GM19023 (cell line): Measurements from ENCODE around the gene STARD9.
"Not testable (repeated sequence)": the region's sequence is repeated elsewhere in the genome, so short reads cannot be mapped to it uniquely, and the experiment has no call there.

Experiments used
- ATAC-seq: cut with Tn5 transposase; IDR thresholded peaks from one replicate; pipeline ENCODE4 v1.9.1; 2021; ENCODE audit warnings: mild to moderate bottlenecking, moderate library complexity; ENCODE audit not compliant: unreplicated experiment

The STARD9 gene

GRCh38 chr15:42575188-42576039 is at the start of gene STARD9:
Gene STARD9 (plus strand): TSS chr15:42575606. CDS start chr15:42575716, 110 bp downstream.
- peak; percentile 89 for ATAC-seq

- no peak for ATAC-seq
Observed at GRCh38 chr15:42528970-42529369, 46.4 kb upstream of the STARD9 start.

GRCh38 chr15:42533246-42533645 is 42.2 kb upstream of the STARD9 start:
- no peak for ATAC-seq

- ATAC-seq, result no peak
Observed at GRCh38 chr15:42544853-42545629, 30.4 kb upstream of the STARD9 start.

GRCh38 chr15:42547918-42548248 is 27.5 kb upstream of the STARD9 start:
- no peak for ATAC-seq

- peak; percentile 84 for ATAC-seq
Observed at GRCh38 chr15:42548249-42549031, 27.0 kb upstream of the STARD9 start, which contains the start of the genes HAUS2 and LRRC57. Gene HAUS2 (plus strand): TSS chr15:42548838. CDS start chr15:42548873, 35 bp downstream. Gene LRRC57 (minus strand): TSS chr15:42548793. CDS start chr15:42548434, 359 bp downstream.

GRCh38 chr15:42549032-42549491 is 26.3 kb upstream of the STARD9 start:
- peak; percentile 36 for ATAC-seq

- no peak for ATAC-seq
Observed at GRCh38 chr15:42549741-42550392, 25.5 kb upstream of the STARD9 start.

GRCh38 chr15:42553554-42553953 is 21.9 kb upstream of the STARD9 start:
- no peak for ATAC-seq

- ATAC-seq, result not testable (repeated sequence)
Observed at GRCh38 chr15:42556550-42557207, 18.7 kb upstream of the STARD9 start.

- ATAC-seq, result no peak
Observed at GRCh38 chr15:42558739-42559138, 16.7 kb upstream of the STARD9 start.

- ATAC-seq, result no peak
Observed at GRCh38 chr15:42576040-42576594, 711 bp downstream of the STARD9 start.

GRCh38 chr15:42576776-42577175 is 1.4 kb downstream of the STARD9 start:
- no peak for ATAC-seq

- no peak for ATAC-seq
Observed at GRCh38 chr15:42577514-42578031, 2.2 kb downstream of the STARD9 start.

GRCh38 chr15:42578984-42579537 is 3.7 kb downstream of the STARD9 start:
- ATAC-seq, result no peak

GRCh38 chr15:42581272-42581730 is 5.9 kb downstream of the STARD9 start:
- peak; percentile 80 for ATAC-seq

- no peak for ATAC-seq
Observed at GRCh38 chr15:42582569-42583375, 7.4 kb downstream of the STARD9 start.
